GM19455 (cell line): ENCODE results near the gene URI1.
"Not testable (repeated sequence)": the region's sequence is repeated elsewhere in the genome, so short reads cannot be mapped to it uniquely, and the experiment has no call there.

Experiments
- ATAC-seq: cut with Tn5 transposase; IDR thresholded peaks from one replicate; pipeline ENCODE4 v1.9.1; 2021; ENCODE audit not compliant: unreplicated experiment

The URI1 gene

DNA sequence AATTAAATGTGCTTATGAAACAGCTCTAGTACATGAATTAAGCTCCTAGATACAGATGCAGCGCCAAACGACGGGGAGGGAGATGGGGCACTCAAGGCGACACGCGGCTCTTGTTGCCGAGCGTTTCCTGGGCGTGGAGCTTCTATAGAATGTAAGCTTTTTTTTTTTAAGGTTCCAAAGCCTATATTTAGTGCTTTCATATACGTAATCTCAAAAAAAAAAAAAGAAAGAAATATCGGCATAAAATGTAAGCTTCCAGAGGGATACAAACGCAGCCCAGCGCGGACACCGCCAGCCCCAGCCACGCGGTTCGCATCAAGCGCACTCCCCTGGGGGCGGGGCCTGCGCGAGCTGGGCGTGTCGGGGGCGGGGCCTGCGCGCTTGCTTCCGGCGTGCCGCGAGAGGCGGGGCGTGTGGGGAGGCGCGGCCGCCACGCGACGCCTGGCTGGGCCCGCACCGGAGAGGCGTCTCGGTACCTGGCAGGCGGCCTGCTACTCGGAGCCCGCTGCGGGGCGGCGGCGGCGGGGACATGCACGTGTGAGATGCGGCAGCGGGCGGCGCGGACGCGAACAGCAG lies at the start of gene URI1:
TSS of gene URI1 (plus strand) at position 412 of the 576 bp plus-strand sequence. CDS start 309 bp downstream, outside the sequence.
- ATAC-seq, result peak; percentile 86

DNA sequence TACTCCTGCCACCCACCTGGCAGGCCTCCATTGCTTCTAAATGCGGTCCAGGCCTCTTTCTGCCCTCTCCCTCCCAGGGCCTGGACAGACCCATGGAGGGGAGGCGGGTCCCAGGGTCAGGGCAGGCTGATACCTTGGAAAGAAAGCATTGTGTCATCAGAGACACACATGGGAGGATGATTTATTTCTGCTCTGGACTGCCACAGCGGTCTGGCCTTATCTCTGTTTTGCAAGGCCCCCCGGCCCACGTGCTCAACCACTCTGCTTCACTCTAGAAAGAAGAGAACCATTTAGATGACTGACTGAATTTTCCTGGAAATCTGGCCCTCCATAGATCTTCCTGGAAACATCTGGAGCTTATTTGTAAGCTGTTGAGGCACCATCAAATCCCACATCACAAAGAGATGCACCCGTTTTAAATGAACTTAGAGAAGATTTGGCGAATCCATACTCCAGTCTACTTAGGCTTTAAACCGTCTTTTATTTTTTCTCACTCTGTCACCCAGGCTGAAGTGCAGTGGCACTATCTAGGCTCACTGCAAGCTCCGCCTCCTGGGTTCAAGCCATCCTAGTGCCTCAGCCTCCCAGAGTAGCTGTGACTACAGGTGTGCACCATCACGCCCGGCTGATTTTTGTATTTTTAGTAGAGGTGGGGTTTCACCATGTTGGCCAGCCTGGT lies 48.3 kb upstream of the URI1 start:
- no peak for ATAC-seq

DNA sequence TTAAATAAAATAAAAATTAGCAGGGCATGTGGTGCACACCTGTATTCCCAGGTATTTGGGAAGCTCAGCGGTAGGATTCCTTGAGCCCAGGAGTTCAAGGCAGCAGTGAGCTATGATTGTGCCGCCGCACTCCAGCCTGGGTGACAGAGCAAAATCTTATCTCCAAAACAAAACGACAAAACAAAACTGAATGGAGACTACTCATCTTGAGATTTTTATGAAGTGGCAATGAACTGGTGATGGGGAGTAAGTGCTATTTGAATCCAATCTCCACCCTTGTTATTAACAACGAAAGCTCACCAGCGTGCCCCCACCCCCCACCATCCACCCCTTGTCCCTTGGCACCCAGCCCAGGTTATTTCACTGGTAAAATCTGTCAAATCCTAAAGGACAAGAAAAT lies 45.2 kb upstream of the URI1 start:
- ATAC-seq, result no peak

GRCh38 chr19:29897466-29897865 lies 44.6 kb upstream of the URI1 start:
- ATAC-seq, result no peak

DNA sequence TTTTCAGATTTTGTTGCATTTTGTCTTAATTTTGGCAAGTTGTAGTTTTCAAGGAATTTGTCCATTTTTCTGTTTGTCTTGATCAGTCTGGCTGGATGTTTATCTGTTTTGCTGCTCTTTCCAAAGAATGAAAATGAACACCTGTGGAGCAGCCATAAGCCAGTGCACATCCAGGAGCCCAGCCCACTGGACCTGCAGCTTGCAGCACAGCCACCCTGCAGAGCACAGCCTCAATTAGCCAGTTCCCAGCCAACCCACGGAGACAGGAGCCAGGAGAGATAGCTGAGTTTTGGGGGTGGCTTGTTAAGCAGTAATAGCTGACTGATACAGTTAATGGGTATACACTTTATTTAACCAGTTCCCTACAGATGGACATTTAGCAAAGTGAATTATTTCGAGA lies 38.0 kb upstream of the URI1 start:
- ATAC-seq, result no peak

- ATAC-seq, result no peak
Observed at GRCh38 chr19:29908963-29909944, 32.8 kb upstream of the URI1 start.

GRCh38 chr19:29914933-29915332 lies 27.1 kb upstream of the URI1 start:
- ATAC-seq, result no peak

- not testable (repeated sequence) for ATAC-seq
Observed at GRCh38 chr19:29915832-29916231, 26.2 kb upstream of the URI1 start.

- no peak for ATAC-seq
Observed at GRCh38 chr19:29917911-29918310, 24.1 kb upstream of the URI1 start.

DNA sequence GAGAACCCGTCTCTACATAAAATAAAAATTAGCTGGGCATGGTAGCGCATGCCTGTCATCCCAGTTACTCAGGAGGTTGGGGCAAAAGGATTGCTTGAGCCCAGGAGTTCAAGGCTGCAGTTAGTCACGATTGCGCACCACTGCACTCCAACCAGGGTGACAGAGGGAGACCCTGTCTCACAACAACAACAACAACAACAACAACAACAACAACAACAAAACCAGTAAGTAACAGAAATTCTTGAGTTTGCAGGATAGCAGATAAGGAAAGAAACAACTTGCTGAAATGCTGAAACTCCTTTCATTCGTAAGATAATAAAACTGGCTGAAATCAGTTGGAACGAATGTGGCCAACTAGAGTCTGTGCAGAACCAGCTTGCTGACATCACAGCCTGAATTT lies 23.1 kb upstream of the URI1 start:
- no peak for ATAC-seq

GRCh38 chr19:29922972-29923371 lies 19.1 kb upstream of the URI1 start:
- ATAC-seq, result no peak

- no peak for ATAC-seq
Observed at GRCh38 chr19:29923653-29924052, 18.4 kb upstream of the URI1 start.

- no peak for ATAC-seq
Observed at GRCh38 chr19:29926031-29926430, 16.0 kb upstream of the URI1 start.

- ATAC-seq, result no peak
Observed at GRCh38 chr19:29926801-29927200, 15.2 kb upstream of the URI1 start.

- peak; percentile 52 for ATAC-seq
Observed at GRCh38 chr19:29927944-29928625, 14.0 kb upstream of the URI1 start.

DNA sequence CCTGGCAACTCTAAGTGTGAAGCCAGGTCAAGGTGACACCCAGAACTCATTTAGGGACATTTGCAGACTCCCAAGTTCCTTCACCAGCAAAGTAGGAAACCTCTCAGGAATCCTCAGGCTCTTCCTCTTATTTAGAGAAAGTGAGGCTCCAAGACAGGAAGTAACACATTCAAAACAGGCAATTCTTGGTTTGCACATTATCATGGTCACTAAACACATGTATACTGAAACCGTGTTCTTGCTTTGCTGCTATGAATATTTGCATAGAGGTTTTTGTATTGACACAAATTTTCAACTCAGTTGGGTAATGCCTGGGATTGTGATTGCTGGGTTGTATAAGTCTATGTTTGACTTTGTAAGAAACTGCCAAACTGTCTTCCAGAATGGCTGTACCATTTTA lies 13.2 kb upstream of the URI1 start:
- ATAC-seq, result peak; percentile 63

DNA sequence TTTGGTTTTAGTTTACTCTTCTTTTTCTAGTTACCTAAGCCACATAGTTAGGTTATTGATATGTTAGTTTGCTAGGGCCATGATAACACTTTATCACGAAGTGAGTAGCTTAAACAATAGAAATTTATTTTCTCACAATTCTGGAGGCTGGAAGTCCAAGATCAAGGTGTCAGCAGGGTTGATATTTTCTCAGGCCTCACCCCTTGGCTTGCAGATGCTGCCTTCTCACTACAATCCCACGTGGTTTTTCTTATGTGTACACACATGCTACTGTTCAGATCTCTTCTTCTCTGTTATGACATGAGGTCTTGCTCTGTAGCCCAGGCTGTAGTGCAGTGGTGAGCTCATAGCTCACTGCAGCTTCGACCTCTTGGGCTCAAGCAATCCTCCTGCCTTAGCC lies 7.8 kb upstream of the URI1 start:
- no peak for ATAC-seq

GRCh38 chr19:29934781-29935180 lies 7.3 kb upstream of the URI1 start:
- no peak for ATAC-seq

GRCh38 chr19:29936409-29936808 lies 5.6 kb upstream of the URI1 start:
- no peak for ATAC-seq

DNA sequence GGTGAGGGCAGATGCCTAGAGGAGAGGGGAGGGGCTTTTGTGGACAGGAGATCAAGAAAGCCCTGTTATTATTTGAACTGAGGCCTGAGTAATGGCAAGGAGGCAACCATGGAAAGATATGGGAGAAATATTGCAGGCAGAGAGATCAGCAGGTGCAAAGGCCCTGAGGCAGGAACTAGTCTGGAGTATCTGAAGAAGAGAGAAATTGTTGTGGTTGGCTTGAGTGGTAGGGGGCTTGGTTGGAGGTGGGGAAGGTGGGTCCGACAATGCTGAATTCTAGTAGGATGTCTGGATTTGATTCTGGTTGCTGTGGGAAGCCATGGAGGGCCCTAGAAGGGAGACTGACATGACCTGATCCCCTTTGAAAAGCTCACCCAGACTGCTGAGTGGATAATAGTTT lies 2.4 kb upstream of the URI1 start:
- ATAC-seq, result no peak

DNA sequence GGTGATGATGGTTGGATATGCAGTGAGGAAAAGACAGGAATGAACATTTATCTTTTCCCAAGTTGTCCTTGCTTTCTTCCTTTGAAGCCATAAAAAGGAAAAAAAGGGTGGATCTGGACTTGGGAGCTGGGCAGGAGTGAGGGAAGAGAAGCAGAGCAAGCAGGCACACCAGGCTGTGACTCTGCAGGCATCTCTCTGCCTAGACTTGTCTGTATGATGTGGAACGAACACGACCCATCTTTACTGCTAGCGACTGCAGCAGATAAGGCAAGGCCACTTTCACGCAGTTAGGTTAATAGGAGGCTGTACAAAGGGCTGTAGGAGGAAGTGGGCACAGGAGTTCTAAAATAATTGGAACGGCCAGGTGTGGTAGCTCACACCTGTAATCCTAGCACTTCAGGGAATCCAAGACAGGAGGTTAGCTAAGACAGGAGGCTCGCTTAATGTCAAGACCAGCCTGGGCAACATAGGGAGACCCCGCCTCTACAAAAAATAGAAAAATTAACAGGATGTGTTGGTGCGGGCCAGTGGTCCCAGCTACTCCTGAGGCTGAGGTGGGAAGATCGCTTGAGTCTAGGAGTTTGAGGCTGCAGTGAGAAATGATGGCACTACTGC lies 961 bp upstream of the URI1 start:
- ATAC-seq, result no peak
